ENCODE results near the gene POPDC3.

- TF ChIP-seq CTCF (IDR thresholded peaks at IDR 0.05) (no peak), POLR2A (IDR thresholded peaks at IDR 0.05) (no peak), POLR2AphosphoS5 (IDR thresholded peaks at IDR 0.05) (no peak)
Measured at GRCh38 chr6:105186576-105186975, 6.8 kb upstream of the POPDC3 start.

Data from stomach (tissue), 4 donors.